RPMI7951 (cell line): ENCODE data around the gene SIMC1. TPM values are rescaled to one million over a fixed set of nuclear protein-coding genes. Genes with fewer than 3 reads are reported as not detected.

Experiments used
- DNase-seq: peaks from one replicate; pipeline ENCODE4 v3.0.0-alpha.2; 2012; ENCODE audit warnings: low read depth
- total RNA-seq: library from RNA; depleted of rRNA; stranded (reverse); fragments of >200 nt; shearing (Covaris generic); gene quantifications from 2 replicates; pipeline ENCODE4 v1.2.3, GENCODE V29; 2014; rRNA removed

The SIMC1 gene
- total RNA-seq, 1 experiment from 2014 or later: 6.4 TPM

GRCh38 chr5:176387384-176387925, 149.2 kb downstream of the SIMC1 start:
- DNase-seq: no peak

- DNase-seq: peak; percentile 7
Observed at GRCh38 chr5:176388003-176388443, 149.8 kb downstream of the SIMC1 start.

DNA sequence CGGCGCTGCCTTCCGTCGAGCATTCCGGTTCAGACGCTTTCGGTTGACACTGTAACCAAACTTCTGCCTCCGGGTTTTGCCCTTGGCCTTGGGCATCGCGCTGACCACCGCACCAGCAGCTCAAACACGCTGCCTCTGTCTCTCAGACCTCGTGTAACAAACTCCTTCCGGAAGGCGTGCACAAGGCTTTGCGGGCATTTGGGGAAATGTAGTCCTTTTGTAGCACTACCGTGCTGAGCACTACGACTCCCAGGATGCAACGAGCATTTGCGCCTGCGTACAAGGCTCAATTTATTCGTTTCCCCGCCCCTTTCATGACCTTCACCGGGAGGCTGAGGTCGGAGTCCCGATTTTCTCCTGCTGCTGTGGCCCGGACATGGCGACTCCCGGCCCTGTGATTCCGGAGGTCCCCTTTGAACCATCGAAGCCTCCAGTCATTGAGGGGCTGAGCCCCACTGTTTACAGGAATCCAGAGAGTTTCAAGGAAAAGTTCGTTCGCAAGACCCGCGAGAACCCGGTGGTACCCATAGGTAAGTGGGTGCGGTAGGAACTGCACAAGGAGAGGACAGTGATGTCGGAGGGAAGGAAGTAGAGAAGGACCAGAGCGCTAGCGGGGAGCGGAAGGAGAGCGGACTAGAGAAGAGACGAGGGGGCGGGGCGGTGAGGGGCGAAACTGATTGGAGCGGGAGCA, 150.4 kb downstream of the SIMC1 start, which contains the start of the genes HIGD2A and NOP16:
HIGD2A (plus strand) TSS at position 308 of the 691 bp plus-strand sequence; CDS start at position 377, 69 bp downstream.
NOP16 (minus strand) TSS at position 155 of the 691 bp plus-strand sequence; CDS start at position 96, 59 bp downstream.
- peak; percentile 96 for DNase-seq

DNA sequence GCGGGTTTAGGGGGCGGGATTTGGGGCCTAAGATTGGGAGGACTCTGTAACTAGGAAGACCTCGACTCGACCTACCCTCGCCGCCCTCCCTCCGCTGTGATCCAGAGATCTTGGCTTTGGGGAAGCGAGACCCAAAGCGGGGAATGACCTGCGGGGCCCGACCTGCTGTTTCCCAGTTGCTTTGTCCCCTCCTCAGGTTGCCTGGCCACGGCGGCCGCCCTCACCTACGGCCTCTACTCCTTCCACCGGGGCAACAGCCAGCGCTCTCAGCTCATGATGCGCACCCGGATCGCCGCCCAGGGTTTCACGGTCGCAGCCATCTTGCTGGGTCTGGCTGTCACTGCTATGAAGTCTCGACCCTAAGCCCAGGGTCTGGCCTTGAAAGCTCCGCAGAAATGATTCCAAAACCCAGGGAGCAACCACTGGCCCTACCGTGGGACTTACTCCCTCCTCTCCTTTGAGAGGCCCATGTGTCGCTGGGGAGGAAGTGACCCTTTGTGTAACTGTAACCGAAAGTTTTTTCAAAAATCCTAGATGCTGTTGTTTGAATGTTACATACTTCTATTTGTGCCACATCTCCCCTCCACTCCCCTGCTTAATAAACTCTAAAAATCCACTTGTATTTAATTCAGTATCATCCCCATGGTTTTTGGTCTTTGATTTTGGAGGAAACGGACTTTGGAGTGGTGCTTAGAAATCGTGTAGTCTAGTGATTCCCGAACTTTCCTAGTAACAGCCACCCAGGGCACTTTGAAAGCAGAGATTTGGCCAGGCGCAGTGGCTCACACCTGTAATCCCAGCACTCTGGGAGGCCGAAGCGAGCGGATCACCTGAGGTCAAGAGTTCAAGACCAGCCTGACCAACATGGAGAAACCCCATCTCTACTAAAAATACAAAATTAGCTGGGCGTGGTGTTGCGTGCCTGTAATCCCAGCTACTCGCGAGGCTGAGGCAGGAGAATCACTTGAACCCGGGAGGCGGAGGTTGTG, 151.2 kb downstream of the SIMC1 start:
- DNase-seq: no peak

DNA sequence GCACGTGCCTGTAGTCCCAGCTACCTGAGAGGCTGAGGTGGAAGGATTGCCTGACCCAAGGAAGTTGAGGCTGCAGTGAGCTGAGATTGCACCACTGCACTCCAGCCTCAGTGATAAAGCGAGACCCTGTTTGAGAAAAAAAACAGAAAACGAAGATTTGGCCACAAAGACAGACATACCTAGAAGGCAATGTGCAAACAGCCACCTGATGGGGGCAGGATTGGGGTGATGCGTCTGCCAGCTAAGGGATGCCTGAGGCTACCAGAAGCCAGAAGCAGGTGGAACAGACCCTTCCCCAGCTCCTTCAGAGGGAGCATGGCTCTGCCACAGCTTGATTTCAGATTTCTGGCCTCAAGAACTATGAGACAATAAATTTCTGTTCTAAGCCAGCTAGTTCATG, 153.3 kb downstream of the SIMC1 start:
- no peak for DNase-seq

DNA sequence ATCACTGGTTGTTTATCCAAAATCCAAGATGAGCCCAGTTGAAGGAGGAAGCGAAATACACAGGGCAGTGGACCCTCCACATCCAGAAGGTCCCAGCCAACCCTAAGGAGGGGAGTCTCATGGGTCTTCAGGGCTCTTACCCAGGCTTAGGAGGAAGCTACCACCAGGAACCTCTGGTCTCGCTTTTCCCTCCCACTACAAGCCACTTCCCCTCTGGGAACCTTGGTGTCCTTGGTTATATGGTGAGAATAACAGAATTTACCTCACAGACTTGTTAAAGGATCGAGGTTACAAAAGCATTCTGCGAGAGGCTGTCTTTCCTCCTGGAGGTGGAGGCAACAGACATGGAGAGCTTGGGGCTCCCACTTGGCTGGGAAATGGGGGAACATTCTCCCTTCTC, 153.8 kb downstream of the SIMC1 start:
- DNase-seq: no peak

GRCh38 chr5:176392526-176392925, 154.3 kb downstream of the SIMC1 start:
- DNase-seq: no peak

GRCh38 chr5:176394096-176394495, 155.9 kb downstream of the SIMC1 start:
- no peak for DNase-seq

- DNase-seq: no peak
Observed at GRCh38 chr5:176394881-176395675, 156.9 kb downstream of the SIMC1 start.

Other genes starting within 250 kb of the SIMC1 start
- gene KIAA1191, start 123.3 kb downstream of the SIMC1 start, total RNA-seq: 61.0 and 64.9 TPM in 2 replicates
- gene ARL10, start 127.1 kb downstream of the SIMC1 start, total RNA-seq: 1.3 and 1.4 TPM in 2 replicates
- gene NOP16, start 150.2 kb downstream of the SIMC1 start, total RNA-seq: 27.8 and 28.1 TPM in 2 replicates
- 78.5 and 108 TPM in 2 replicates for gene HIGD2A, start 150.3 kb downstream of the SIMC1 start, total RNA-seq
- gene CLTB, start 178.1 kb downstream of the SIMC1 start, total RNA-seq: 70.2 and 92.2 TPM in 2 replicates
- gene FAF2, start 210.0 kb downstream of the SIMC1 start, total RNA-seq: 27.2 and 32.1 TPM in 2 replicates